GM21423 (cell line): ENCODE data around the gene PIEZO2.
"Not testable (repeated sequence)": the region's sequence is repeated elsewhere in the genome, so short reads cannot be mapped to it uniquely, and the experiment has no call there.

Experiments used
- ATAC-seq: cut with Tn5 transposase; IDR thresholded peaks from one replicate; pipeline ENCODE4 v1.9.1; 2021; ENCODE audit warnings: mild to moderate bottlenecking, moderate library complexity; ENCODE audit not compliant: unreplicated experiment

The PIEZO2 gene

GRCh38 chr18:10851824-10852319, 297.5 kb downstream of the PIEZO2 start:
- ATAC-seq, result no peak

GRCh38 chr18:10850840-10851239, 298.5 kb downstream of the PIEZO2 start:
- no peak for ATAC-seq

GRCh38 chr18:10850216-10850615, 299.2 kb downstream of the PIEZO2 start:
- no peak for ATAC-seq

DNA sequence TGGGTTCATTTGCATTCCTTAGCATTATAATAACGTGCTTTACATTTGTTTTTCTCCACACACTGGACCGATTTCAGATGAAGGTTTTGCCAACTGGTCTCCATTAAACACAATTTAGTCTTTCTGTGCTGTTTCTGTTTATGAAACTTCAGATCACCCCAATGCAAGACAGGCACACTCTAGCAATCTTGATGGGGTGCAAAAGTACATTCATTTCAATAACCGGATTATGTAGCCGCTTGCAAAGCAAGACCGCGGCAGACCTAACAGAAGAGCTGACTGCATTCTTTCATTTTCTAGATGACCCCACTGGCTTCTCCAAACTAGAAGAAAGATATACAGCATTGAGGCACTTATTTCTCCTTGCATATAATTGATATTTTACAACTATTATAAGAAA, 301.5 kb downstream of the PIEZO2 start:
- no peak for ATAC-seq

DNA sequence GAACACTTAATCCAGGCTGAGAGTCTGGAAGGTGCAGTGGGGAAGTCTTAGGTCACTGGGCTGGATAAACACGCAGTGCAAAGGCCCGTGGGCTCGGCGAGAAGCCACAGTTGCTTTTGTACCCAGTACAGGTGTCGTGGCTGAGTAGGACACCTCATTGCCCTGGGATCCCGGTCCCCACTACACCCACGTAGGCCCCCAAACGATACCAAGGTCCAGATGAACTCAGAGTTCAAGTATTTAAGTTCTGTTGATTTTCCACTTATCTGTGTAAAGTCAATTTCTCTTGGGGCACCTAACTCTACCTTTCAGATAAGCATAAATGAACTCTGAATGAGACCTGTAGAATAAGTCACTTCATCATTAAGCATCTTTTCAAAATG, 302.0 kb downstream of the PIEZO2 start:
- no peak for ATAC-seq

GRCh38 chr18:10846657-10847407, 302.5 kb downstream of the PIEZO2 start:
- ATAC-seq, result no peak

- not testable (repeated sequence) for ATAC-seq
These were observed 303.3 kb downstream of the PIEZO2 start for GRCh38 chr18:10846035-10846434.

GRCh38 chr18:10843565-10843964, 305.8 kb downstream of the PIEZO2 start:
- no peak for ATAC-seq

DNA sequence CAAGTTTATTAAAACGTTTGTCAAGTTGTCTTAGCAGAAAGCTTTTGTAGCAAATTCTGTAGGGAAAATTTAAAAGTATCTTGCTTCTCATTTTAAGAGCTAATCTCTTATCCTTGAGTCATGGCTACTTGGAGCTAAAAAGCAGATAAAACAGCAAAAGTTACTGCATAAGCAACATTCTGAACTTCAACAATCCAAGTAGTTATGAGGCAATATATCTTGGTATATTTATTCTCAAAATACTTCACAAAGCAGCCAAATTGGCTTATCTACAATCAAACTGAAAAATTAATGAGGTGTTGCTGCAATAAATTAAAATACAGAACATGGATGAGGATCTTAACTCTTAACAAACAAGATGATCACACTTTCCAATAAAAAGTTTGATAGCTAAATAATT, 306.5 kb downstream of the PIEZO2 start:
- no peak for ATAC-seq

DNA sequence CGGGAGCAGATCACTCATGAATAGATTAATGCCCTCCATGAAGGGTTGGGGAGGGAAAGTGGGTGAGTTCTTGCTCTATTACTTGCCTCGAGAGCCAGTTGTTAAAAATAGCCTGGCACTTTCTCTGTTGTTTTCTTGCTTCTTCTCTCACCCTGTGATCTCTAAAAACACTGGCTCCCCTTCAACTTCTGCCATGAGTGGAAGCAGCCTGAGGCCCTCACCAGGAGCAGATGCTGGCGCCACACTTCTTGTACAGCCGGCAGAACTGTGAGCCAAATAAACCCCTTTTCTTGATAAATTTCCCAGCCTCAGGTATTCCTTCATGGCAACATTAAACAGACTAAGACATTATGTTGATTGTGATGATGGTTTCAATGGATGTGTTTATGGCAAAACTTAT, 307.0 kb downstream of the PIEZO2 start:
- ATAC-seq, result no peak

DNA sequence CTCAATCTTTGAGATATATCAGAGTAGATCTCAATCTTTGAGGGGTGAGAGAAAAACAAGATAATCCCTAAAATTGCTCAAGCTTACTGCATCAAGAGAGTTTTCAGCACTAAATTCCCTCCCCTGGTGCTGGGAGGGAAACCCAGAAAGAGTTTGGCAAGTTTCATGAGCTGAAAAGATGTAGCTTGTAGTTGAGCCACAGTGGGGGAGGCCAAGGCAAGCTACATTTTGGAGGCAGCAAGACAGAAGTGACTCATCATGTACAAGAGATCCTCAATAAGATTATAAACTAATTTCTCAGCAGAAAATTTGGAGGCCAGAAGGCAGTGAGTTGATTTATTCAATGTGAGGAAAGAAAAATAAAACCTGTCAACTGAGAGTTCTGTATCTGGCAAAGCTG, 308.2 kb downstream of the PIEZO2 start:
- no peak for ATAC-seq

- ATAC-seq, result no peak
These were observed 308.6 kb downstream of the PIEZO2 start for GRCh38 chr18:10840743-10841142.

DNA sequence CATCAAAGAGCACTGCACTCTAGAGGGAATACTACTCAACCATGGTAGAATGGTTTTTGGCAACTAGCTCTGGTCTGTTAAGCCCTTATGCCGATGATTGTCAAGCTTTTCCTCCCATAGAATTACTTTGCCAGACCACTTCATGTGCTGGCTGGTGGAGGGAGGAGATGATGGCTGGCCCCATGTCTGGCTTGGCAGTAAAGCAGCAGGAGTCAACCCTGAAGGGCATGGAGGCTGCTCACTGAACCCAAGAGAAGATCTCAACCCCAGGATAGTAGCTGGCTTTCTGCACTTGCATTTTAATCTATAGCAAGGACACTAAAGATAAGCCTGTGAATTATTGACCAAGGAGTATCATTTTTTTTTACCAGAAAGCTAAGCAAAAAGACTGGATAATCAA, 309.9 kb downstream of the PIEZO2 start:
- no peak for ATAC-seq

DNA sequence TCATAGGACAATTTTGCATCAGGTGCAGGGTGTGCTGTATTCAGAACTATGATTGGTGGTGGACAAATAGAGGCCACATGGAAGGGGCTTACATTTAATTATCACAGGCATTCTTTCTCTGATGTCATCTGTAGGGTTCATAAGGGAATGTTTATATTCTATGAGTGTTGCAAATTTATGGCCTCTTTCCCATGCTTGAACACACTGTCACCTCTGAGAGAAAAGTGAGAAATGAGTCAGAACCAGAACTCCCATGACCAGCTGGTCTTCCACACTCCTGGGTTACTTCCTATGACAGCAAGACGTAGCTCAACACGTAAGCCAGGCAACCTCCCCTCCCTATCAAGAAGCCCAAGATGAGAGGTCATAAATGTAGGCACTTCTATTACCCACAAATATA, 310.8 kb downstream of the PIEZO2 start:
- no peak for ATAC-seq

- ATAC-seq, result no peak
These were observed 315.1 kb downstream of the PIEZO2 start for GRCh38 chr18:10834128-10834815.

DNA sequence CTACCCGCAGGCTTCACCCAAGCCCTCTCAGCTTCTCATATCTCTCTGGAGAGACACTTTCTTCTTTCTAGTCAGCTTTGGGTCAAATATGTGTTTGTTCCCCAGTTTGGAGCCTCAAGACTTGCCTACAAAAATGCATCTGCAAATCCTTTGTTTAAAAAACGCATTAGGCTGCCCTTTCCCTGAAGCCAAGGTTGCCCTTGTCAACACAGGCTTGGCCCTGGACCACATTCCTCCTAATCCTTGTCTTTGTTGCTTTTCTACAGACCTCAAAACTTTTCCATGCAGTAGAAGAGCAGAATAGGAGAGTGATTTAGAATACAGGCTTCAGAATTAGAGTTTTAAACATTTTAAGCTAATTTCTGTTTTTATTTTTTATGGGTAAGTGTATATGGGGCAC, 315.7 kb downstream of the PIEZO2 start:
- ATAC-seq, result no peak

GRCh38 chr18:10826400-10826799, 323.0 kb downstream of the PIEZO2 start:
- no peak for ATAC-seq

DNA sequence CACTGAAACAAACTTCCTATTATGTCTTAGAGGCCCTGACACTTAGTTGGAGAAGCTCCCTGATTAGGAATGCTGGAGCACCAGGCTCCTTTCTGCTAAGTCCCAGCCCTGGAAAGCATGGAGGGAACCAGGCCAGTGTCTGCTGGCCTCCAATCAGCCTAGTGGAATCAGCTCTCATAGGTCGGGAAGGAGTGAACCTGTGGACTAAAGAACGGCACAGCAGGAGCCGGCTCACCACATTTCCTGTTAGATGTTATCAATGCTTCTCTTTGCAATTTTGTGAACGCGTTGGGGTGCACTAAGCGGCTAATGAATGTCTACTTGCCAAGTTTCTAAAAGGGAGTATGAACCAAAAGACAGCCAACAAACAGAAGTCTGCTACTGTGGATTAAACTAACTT, 326.9 kb downstream of the PIEZO2 start:
- no peak for ATAC-seq

DNA sequence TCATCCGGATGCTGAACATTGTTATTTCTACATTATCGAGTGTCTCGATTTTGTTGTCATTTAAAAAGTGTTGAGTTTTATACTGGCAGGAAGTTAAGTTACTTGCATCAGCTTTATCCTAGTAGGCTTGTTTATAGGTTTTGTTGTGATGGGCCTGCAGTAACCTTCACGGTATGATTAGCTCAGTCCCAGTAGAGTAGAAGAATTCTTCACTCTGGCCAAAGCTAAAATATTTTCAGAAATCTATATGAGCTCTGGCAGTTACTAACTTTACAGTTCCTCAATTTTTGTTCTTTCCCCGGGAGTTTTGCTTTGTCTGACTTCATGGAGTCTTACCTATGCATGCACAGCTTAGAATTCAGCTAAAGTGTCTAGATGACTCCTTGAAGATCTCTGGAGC, 328.7 kb downstream of the PIEZO2 start:
- ATAC-seq, result no peak

DNA sequence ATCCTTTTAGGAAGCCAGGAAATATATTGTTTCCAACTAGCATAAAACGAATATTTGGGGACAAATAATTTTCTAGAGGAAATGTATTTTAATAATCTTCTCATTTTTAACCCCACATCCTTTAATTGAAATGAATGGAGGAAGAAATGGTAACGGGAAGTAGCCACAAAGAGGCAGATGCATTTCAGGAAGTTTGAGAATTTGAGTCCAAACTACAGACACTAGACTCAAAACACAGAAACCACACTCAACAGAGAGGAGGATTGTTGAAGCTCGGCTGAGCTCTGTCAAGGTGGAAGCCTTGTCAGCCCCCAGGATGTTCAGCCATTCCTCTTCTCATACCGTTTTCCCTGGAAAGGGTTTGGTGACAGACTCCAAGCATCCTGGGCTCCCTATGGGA, 335.0 kb downstream of the PIEZO2 start:
- no peak for ATAC-seq

DNA sequence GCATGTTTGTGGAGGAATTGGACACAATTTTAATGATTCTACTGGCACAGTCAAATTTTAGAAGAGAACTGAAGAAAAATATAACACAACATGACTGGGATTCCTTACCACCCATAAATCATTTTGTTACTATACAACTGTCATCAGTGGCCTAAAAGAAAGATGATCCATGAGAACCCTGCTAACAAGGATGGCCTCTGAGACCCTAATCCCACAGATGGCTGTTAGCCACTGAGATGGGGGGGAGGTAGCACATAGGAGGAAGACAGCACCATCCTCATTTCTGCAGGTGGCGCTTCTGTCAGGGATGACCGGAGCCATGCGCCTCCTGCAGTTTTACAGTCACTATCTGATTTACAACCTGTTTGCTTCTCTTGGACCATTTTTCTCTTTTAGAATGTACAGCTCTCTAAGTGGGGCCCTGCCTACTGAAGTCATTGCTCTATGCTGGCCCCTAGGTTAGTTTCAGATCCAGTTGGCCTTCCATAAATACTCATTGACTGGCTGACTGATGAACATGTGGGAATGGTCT, 343.7 kb downstream of the PIEZO2 start:
- ATAC-seq, result no peak

GRCh38 chr18:10804126-10804525, 345.2 kb downstream of the PIEZO2 start:
- ATAC-seq, result no peak
